GM23248 (cell line): ENCODE measurements around the gene SPRR4.

Experiments
- EZH2 ChIP-seq: fragments of 200-600 bp; sonication (generic); IDR thresholded peaks from 2 replicates; pipeline ENCODE4 v1.6.1; 2018; ENCODE audit warnings: antibody characterized with exemption, mild to moderate bottlenecking; ENCODE audit not compliant: insufficient read depth, poor library complexity, severe bottlenecking
- EZH2phosphoT487 ChIP-seq: fragments of 200-600 bp; sonication (generic); IDR thresholded peaks from 2 replicates; pipeline ENCODE4 v1.6.1; 2018; ENCODE audit warnings: antibody characterized with exemption, moderate library complexity, mild to moderate bottlenecking, low read depth; ENCODE audit not compliant: insufficient read depth

DNA sequence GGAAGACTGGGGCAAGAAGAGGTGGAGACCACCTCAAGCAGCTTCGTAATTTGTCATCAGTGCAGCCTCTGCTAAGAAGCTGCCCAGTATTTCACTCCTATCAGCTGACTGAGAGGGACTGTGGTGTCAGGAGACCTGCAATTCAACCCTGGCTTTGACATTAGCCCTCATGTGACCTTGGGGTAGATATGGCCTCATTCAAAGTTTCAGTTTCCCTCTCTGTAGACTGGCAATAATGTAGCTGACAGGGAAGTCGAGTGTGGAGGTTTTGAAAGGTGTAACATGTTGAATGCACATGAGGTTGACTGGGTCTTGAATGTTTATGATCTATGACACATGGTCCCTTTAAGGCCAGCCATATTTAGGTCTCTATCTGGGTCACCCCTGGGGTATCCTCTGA lies 2.2 kb upstream of the SPRR4 start:
- TF ChIP-seq EZH2 (no peak), EZH2phosphoT487 (no peak)
